NB4 (cell line): ENCODE data around the gene SFSWAP.
A peak's percentile ranks its signal among the peaks of the same experiment; 100 is the strongest.

Experiments
- DNase-seq: peaks from one replicate; pipeline ENCODE4 v3.0.0; 2010; ENCODE audit warnings: low read depth
- H3K4me3 ChIP-seq: one replicate; pipeline ENCODE4 v1.5.1; 2011; ENCODE audit warnings: mild to moderate bottlenecking, low read depth, low read length, moderate library complexity
- MYC ChIP-seq: IDR thresholded peaks from 2 replicates; pipeline ENCODE4 v1.6.1; 2011; ENCODE audit warnings: low read depth, low read length
- POLR2A ChIP-seq: IDR thresholded peaks from 2 replicates; pipeline ENCODE4 v1.6.1; 2011; ENCODE audit warnings: mild to moderate bottlenecking; ENCODE audit not compliant: insufficient read length; ENCODE audit errors: extremely low read depth
- TF ChIP-seq, protein P1 (sequence below): IDR thresholded peaks from one replicate; pipeline ENCODE4 v1.5.1; 2012; ENCODE audit warnings: low read depth, low read length
- TF ChIP-seq, protein P2 (sequence below): IDR thresholded peaks from 2 replicates; pipeline ENCODE4 v1.6.1; 2011; ENCODE audit warnings: low read depth, low read length

The SFSWAP gene

GRCh38 chr12:131818821-131819585 lies 108.1 kb downstream of the SFSWAP start:
- TF ChIP-seq MYC: peak; percentile 69
- TF ChIP-seq POLR2A: no peak
- TF ChIP-seq, protein P1, sequence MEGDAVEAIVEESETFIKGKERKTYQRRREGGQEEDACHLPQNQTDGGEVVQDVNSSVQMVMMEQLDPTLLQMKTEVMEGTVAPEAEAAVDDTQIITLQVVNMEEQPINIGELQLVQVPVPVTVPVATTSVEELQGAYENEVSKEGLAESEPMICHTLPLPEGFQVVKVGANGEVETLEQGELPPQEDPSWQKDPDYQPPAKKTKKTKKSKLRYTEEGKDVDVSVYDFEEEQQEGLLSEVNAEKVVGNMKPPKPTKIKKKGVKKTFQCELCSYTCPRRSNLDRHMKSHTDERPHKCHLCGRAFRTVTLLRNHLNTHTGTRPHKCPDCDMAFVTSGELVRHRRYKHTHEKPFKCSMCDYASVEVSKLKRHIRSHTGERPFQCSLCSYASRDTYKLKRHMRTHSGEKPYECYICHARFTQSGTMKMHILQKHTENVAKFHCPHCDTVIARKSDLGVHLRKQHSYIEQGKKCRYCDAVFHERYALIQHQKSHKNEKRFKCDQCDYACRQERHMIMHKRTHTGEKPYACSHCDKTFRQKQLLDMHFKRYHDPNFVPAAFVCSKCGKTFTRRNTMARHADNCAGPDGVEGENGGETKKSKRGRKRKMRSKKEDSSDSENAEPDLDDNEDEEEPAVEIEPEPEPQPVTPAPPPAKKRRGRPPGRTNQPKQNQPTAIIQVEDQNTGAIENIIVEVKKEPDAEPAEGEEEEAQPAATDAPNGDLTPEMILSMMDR: no peak
- TF ChIP-seq, protein P2, sequence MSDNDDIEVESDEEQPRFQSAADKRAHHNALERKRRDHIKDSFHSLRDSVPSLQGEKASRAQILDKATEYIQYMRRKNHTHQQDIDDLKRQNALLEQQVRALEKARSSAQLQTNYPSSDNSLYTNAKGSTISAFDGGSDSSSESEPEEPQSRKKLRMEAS: peak; percentile 50
- H3K4me3 ChIP-seq: peak overlapping the region; percentile 2
- peak; percentile 100 for DNase-seq

GRCh38 chr12:131824450-131824849 lies 113.6 kb downstream of the SFSWAP start:
- peak; percentile 9 for DNase-seq
- no peak overlapping the region for H3K4me3 ChIP-seq
- TF ChIP-seq, protein P2: no peak
- no peak for TF ChIP-seq MYC
- TF ChIP-seq POLR2A: no peak
- TF ChIP-seq, protein P1: no peak

GRCh38 chr12:131825146-131825892 lies 114.4 kb downstream of the SFSWAP start:
- no peak overlapping the region for H3K4me3 ChIP-seq
- peak; percentile 25 for DNase-seq
- TF ChIP-seq, protein P2: no peak
- TF ChIP-seq MYC: no peak
- TF ChIP-seq, protein P1: no peak
- TF ChIP-seq POLR2A: no peak

- no peak overlapping the region for H3K4me3 ChIP-seq
- peak; percentile 21 for DNase-seq
- TF ChIP-seq, protein P1: no peak
- TF ChIP-seq POLR2A (no peak), MYC (no peak)
- TF ChIP-seq, protein P2: no peak
Measured at GRCh38 chr12:131826097-131826928, 115.4 kb downstream of the SFSWAP start.

- peak; percentile 90 for DNase-seq
- peak within 1 kb of the TSS; percentile 71 for H3K4me3 ChIP-seq
- TF ChIP-seq, protein P2: 0 out of 2 replicates have a peak, but pooled peaks have one; percentile 9
- TF ChIP-seq MYC (peak; percentile 36; the same call in 1 of the 2 replicates), POLR2A (peak; percentile 85)
- TF ChIP-seq, protein P1: peak; percentile 8
Measured at GRCh38 chr12:131827961-131828534, 117.2 kb downstream of the SFSWAP start, which contains the start of gene MMP17. Gene MMP17 (plus strand): TSS chr12:131828393. CDS start chr12:131828495, 102 bp downstream.
